H4 (cell line): ENCODE measurements around the gene SHC2. TPM values are rescaled to one million over a fixed set of nuclear protein-coding genes. Genes with fewer than 3 reads are reported as not detected.
A peak's percentile ranks its signal among the peaks of the same experiment; 100 is the strongest.

Source experiments
- DNase-seq: peaks from one replicate; pipeline ENCODE4 v3.0.0-alpha.2; 2015; ENCODE audit warnings: low spot score
- total RNA-seq: library from RNA; depleted of rRNA; stranded (reverse); fragments of >200 nt; shearing (Covaris generic); gene quantifications from 2 replicates; pipeline ENCODE4 v1.2.3, GENCODE V29; 2014; rRNA removed

The SHC2 gene
- total RNA-seq, 1 experiment from 2014 or later = 2.0 TPM

DNA sequence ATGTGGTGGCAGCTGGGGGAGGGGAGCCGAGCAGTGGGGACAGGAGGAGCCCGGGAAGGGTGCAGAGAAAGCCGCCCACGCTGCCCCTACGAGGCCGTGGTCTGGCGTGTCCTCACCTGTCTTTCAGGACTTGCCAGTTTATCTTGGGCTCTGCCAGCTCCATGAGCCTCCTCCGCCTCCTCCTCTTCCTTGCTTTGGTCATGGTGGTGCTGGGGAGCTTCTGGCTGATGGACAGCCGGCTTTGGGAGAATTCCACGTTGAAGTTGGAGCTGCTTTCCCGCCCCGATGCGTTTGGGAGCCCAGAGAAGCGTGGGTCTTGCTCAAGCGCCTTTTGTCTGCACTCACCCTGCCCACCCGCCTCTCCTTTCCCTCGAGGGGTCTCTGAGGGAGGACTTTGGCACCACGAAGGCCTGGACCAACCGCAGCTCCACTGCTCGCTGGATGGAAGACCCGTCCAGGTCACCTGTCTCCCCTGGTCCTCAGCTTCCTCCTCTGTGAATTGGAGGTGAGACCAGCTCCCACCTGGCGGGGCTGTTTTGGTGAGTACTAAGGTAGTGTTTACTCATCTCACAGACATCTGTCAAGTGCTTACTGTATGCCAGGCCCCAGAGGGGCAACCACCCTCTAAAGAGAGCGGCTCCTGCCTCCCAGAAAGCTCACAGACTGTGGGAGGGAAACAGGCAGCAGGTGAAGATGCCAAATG, 86.5 kb downstream of the SHC2 start:
- DNase-seq = no peak

DNA sequence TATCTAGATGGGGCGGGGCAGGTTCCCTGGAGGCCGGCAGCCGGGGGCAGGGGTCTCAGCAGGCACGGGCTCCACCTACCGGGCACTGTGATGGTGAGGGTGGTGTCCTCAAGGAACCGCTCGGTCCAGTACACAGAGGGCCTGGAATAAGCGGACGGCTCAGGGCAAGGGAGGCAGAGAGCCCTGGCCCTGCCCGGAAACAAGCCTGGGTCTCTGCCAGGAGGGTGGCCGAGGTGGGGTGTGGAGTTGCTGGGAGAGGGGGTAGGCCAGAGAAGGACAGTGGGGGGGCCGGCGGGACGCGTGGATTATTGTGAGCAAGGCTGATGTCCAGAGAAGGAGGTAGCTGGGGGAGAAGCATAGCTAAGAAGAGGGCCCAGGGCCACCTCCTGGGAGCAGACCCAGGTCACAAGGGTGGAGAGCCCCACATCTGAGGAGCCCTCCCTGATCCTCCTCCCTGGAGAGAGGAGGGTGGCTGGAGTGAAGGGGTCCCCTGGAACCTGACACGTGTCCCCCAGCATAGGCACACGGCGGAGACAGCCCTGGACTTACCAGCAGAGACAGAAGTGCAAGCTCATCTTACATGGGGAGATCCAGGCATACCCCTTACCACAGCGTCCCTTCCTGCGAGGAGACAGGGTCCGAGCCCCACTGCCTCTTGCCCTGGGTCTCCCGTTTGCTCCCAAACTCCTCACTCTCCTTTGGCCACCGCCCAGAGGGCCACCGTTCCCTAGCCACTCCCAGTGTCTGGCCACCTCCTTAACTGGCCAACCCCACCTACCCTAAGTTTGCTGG, 87.2 kb downstream of the SHC2 start:
- DNase-seq = no peak

DNA sequence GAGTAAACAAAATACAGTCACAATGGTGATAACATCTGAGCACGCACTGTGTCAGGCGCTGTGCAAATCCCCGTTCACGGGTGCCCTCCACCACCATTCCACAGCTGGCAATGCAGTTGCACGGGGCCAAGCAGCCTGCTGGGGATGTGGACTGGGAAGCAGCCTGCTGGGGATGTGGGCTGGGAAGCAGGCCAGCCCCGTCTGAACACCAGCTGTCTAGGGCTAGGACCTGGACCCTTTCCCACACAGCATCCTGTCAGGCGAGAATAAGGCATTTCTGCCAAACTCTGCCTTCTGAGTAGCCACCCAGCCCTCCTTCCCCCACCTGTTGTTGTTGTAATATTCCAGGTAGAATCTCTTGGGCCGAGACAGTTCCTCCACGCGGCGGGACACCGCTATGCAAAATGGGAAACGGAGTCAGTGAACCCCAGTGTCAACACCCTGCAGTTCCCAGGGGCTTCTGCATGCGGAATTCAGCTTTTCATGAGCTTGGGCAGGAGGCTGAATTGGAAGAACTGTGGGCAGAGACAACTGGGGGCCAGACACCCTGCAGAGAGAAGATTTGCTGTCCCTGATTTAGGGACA, 88.4 kb downstream of the SHC2 start:
- DNase-seq = peak; percentile 70

DNA sequence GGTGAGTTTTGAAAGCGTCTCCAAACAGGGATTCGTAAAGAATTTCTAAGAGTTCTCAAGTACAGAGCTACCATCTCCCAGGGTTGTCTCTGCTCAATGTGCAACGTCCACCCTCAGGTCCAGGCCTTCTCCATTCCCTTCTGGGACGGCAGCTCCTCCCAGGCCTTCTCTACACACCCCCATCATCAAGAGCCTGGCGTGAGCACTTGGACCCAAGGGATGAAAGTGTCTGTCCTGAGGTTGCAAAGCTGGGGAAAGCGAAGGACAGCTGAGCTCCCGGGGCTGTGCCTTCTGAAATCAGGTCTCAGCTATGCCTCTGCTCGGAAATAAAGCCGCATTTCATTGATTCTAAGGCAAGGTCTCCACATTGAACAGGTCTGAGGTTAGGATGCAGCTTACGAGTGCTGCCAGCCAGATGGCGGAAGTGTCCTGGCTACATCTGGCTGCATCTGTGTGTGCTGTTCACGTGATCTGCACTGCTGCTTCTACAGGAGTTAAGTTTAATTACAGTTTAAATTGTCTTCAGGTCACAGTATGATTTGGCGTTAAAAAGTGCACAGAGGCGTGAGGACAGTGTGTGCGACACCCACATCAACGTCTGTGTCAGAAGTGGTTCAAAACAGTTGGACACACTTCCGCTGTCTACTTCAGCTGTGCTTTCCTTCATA, 89.2 kb downstream of the SHC2 start:
- DNase-seq = no peak

DNA sequence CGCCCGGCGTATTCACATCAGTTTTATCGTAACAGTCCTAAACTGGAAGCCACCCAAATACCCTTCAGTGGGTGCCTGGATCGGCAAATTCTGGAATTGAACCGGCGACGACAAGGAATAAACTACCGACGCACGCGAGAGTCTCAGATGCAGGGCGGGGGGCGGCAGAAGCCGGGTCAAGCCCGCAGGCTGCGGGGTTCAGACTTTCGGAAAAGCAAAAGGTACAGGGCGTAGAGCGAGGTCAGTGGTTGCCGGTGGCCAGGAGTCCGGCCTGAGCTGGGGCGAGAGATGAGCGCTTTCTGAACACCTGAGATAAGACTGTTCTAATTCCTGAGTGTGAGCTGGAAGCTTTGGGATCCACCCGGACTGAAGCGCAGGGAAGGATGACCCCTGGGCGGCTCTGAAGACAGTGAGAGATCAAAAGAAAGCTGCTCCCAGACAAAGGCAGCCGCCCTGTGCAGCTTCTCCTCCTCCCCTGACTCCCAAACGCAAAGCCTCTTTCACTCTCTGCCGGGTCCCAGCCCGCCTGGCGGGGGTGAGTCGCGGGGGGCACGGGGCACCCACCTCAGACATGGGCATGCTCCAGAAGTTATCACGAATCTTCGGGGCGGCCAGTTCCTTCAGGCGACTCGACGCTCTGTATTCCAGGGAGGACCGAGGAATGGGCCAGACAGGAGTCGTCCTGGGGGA, 90.0 kb downstream of the SHC2 start:
- no peak for DNase-seq

DNA sequence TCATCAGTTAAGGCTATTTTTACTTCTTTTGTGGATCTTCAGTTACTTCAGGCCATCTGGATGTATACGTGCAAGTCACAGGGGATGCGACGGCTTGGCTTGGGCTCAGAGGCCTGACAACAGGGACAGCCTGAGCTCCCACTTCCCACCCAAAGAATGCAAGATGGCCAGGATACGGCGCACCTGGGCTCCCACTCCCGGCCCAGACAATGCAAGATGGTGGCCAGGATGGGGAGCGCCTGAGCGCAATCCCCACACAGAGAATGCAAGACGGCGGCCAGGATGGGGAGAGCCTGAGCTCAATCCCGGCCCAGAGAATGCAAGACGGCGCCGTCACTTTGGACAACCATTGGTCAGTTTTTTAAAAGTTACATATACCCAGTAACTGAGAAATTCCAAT, 91.0 kb downstream of the SHC2 start:
- DNase-seq = no peak

DNA sequence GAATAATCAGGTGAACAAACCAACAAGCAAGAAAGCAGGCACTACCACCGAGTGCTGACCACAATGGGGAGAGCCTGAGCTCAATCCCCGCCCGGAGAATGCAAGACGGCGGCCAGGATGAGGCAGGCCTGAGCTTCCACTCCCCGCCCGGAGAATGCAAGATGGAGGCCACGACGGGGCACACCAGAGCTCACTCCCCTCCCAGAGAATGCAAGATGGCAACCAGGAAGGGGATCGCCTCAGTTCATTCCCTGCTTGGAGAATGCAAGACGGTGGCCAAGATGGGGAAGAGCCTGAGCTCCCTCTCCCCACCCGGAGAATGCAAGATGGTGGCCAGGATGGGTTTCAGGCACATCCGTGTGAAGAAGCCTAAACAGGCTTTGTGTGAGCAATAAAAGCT, 91.6 kb downstream of the SHC2 start:
- no peak for DNase-seq

DNA sequence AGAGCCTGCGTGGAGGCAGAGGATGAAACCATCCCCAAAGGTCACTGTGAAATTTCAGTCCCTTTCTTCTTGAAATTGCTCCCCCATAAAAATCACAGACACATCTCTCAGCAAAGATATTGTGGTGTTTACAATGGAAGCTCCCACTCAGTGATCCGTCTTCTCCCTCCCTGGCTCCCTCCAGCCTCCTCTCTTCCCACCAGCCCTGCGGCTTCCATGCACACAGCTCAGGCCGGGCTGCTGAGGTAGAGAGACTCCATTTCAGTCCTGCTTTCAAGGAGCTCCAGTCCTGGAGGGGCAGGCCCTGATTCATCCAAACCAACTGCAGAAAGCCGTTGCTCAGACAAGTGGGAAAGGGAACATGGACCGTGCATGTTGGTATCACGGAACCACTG, 92.2 kb downstream of the SHC2 start:
- no peak for DNase-seq

DNA sequence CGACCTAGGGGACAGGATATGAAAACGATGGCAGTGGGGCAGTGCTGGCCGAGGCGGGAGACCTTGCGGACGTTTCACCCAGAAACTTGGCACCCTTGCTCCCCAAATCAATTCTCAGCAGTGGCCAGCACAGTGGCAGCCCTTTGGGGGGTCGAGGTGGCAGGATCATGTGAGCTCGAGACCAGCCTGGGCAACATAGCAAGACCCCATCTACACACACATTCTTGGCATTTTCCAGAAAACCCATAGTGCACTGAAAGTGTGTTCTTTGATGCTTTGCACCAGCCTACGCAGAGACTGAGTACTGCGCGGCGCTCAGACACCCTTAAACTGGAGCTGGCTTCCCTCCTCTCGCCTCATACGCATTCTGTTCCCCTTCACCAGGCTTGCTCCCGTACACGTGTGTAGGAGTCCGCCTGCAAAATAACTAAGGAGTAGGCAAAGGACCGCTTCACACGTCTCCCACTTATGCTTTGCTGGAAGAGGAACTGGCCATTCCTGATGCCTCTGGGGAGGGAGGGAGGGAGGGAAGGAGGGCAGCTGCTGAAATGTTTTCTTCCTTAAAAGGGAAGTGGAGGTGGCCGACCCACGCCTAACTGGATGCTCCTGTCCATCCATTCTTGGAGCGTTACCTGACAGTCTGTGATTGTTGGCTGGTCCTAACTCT, 92.7 kb downstream of the SHC2 start:
- no peak for DNase-seq

DNA sequence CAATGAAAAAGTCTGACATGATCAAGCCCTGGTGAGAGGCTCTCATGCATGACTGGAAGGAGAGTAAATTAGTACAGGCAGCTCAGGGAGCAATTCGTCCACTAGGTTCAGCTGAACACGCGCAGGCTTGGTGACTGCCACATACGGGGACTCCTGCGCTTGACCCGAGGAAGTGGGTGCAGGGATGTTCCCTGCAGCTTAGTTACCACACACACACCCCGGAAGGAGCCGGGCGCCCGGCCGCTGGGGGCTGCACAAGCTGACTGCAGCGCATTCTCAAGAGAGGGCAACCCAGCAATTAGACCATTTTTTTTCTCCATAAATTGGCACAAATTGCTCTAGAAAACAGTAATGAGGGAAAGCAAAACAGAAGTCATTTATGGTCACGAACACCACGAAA, 93.3 kb downstream of the SHC2 start:
- no peak for DNase-seq

DNA sequence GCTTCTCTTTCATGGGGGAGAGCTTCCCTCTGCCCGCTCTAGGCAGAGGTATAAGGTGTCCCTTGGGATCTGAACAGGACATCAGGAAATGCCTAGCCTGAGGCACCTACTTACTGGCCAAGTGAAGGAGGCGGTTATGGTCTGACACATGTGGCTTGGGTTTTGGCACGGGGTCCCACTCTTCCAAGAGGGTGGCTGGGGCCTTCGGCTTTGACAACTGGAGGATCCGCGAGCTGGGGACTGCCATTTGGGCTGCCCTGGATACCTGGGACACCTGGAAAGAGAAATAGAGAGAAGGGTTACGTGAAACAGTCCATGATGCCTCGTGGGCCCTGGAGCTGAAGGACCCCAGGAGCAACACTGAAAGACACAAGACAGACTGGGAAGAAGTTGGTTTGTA, 93.9 kb downstream of the SHC2 start:
- no peak for DNase-seq

Other genes with a start within 250 kb of the SHC2 start
- gene PLPP2, start 169.6 kb downstream of the SHC2 start, total RNA-seq = 111 and 138 TPM in 2 replicates
- 2.8 and 5.1 TPM in 2 replicates for gene MIER2, start 116.2 kb downstream of the SHC2 start, total RNA-seq
- gene C2CD4C, start 51.9 kb downstream of the SHC2 start, total RNA-seq = 0.78 and 0.93 TPM in 2 replicates
- gene MADCAM1, start 35.5 kb upstream of the SHC2 start, total RNA-seq = not detected in 2 replicates
- 28.3 and 45.8 TPM in 2 replicates for gene TPGS1, start 46.5 kb upstream of the SHC2 start, total RNA-seq
- 33.2 and 35.7 TPM in 2 replicates for gene CDC34, start 70.7 kb upstream of the SHC2 start, total RNA-seq
- not detected in 2 replicates for gene GZMM, start 83.0 kb upstream of the SHC2 start, total RNA-seq
- gene BSG, start 111.6 kb upstream of the SHC2 start, total RNA-seq = 587 and 617 TPM in 2 replicates
- 4.5 and 4.6 TPM in 2 replicates for gene HCN2, start 128.8 kb upstream of the SHC2 start, total RNA-seq
- gene POLRMT, start 172.5 kb upstream of the SHC2 start, total RNA-seq = 19.9 and 21.5 TPM in 2 replicates
- not detected in 2 replicates for gene FGF22, start 178.8 kb upstream of the SHC2 start, total RNA-seq
- gene RNF126, start 202.2 kb upstream of the SHC2 start, total RNA-seq = 23.8 and 27.4 TPM in 2 replicates
- gene FSTL3, start 215.4 kb upstream of the SHC2 start, total RNA-seq = 35.6 and 45.6 TPM in 2 replicates
- not detected in 2 replicates for gene PRSS57, start 234.4 kb upstream of the SHC2 start, total RNA-seq
- gene PALM, start 247.9 kb upstream of the SHC2 start, total RNA-seq = 3.7 and 5.8 TPM in 2 replicates